K562 (cell line): ENCODE results near the gene CROCC2.

Experiments
- FOXM1 ChIP-seq, 2 experiments: fragments of 450-650 bp in 1 of 2; sonication (generic) in 1 of 2; formaldehyde crosslinking in 1 of 2; IDR thresholded peaks; 2 replicates each; pipeline versions ENCODE4 v1.6.1 to v1.9.0; 2017 to 2022; ENCODE audit warnings: low read depth in 2 of 2, mild to moderate bottlenecking in 2 of 2, missing genetic modification reagents in 1 of 2, moderate library complexity in 1 of 2
- HCFC1 ChIP-seq: IDR thresholded peaks from 2 replicates; pipeline ENCODE4 v1.6.1; 2012; ENCODE audit warnings: low read depth, low read length, improper control_type of control experiment
- HDAC2 ChIP-seq: fragments of 450-650 bp; IDR thresholded peaks from 2 replicates; pipeline ENCODE4 v1.6.1; 2016; ENCODE audit warnings: mild to moderate bottlenecking
- JUND ChIP-seq, 2 experiments: IDR thresholded peaks; 2 replicates in 1 of 2; 3 replicates in 1 of 2; pipeline ENCODE4 v1.6.1; 2011; ENCODE audit warnings: borderline replicate concordance in 2 of 2, low read depth in 2 of 2, low read length in 2 of 2, improper control_type of control experiment in 1 of 2, missing biosample characterization in 1 of 2, missing genetic modification characterization in 1 of 2, missing genetic modification reagents in 1 of 2
- KDM2B ChIP-seq: fragments of 250-450 bp; sonication (Bioruptor Pico); IDR thresholded peaks from 2 replicates; pipeline ENCODE4 v1.8.0; 2021; ENCODE audit warnings: mild to moderate bottlenecking, moderate library complexity
- MAFF ChIP-seq: IDR thresholded peaks from 2 replicates; pipeline ENCODE4 v1.6.1; 2012; ENCODE audit warnings: low read length, improper control_type of control experiment
- MAFK ChIP-seq: IDR thresholded peaks from 2 replicates; pipeline ENCODE4 v1.6.1; 2011; ENCODE audit warnings: low read length, improper control_type of control experiment
- POLR2AphosphoS5 ChIP-seq: IDR thresholded peaks from 2 replicates; pipeline ENCODE4 v1.6.1; 2011; ENCODE audit warnings: mild to moderate bottlenecking, low read depth, low read length, moderate library complexity; ENCODE audit not compliant: control insufficient read depth, insufficient read depth
- POLR2G ChIP-seq: fragments of 200-400 bp; formaldehyde crosslinking; IDR thresholded peaks from 2 replicates; pipeline ENCODE4 v1.6.1; 2017; ENCODE audit warnings: low read depth, mild to moderate bottlenecking, antibody characterized with exemption, low read length, moderate library complexity
- REST ChIP-seq, 2 experiments: fragments of 450-650 bp; formaldehyde crosslinking in 1 of 2; IDR thresholded peaks; 2 replicates each; pipeline versions ENCODE4 v1.4.0 to v1.6.1; 2014 to 2020; ENCODE audit warnings: mild to moderate bottlenecking in 2 of 2, borderline replicate concordance in 1 of 2, low read depth in 1 of 2
- ZBTB17 ChIP-seq: fragments of 450-650 bp; formaldehyde crosslinking; IDR thresholded peaks from 2 replicates; pipeline ENCODE4 v1.4.0; 2020; ENCODE audit warnings: mild to moderate bottlenecking
- TF ChIP-seq, protein P1 (sequence below): fragments of 250-450 bp; sonication (Bioruptor Pico); IDR thresholded peaks from 2 replicates; pipeline ENCODE4 v1.9.0; 2021; ENCODE audit warnings: mild to moderate bottlenecking, inconsistent platforms
- TF ChIP-seq, protein P2 (sequence below): sonication (generic); formaldehyde crosslinking; IDR thresholded peaks from 2 replicates; pipeline ENCODE4 v1.8.1; 2023; ENCODE audit warnings: missing genetic modification reagents, mild to moderate bottlenecking, borderline replicate concordance

DNA sequence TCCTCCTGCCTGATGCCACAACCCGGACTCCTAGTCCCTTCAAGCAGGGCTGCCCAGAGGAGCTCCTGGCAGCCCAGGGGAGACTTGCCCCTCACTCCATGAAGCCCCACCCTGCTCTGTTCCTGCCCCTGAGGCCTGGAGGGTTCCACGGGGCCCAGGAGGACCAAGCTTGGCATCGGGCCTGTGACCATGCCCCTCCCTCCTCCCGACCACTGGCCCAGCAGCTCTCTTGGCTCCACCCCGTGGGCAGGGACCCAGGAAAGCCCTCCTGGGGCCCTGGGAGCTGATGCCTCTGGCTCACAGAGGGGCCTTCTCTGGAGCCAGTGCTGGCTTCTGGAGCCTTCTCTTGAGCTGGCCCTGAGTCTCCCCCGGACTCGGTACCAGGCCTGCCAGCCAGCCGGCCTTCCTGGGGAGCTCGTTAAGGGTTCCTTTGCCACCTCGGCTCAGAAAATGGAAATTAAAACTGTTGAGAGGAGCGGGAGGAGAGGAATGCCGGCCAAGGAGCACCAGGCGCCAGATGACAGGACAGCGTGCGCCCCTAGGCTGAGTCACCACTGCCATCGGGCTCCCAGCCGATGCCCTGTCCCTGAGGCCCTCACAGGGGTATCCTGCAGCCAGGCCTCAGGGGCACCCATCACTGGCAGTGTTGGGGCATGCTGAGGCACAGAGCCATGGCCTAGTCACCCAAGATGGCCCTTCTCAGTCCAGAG is 51.7 kb downstream of the CROCC2 start:
- TF ChIP-seq, protein P1, sequence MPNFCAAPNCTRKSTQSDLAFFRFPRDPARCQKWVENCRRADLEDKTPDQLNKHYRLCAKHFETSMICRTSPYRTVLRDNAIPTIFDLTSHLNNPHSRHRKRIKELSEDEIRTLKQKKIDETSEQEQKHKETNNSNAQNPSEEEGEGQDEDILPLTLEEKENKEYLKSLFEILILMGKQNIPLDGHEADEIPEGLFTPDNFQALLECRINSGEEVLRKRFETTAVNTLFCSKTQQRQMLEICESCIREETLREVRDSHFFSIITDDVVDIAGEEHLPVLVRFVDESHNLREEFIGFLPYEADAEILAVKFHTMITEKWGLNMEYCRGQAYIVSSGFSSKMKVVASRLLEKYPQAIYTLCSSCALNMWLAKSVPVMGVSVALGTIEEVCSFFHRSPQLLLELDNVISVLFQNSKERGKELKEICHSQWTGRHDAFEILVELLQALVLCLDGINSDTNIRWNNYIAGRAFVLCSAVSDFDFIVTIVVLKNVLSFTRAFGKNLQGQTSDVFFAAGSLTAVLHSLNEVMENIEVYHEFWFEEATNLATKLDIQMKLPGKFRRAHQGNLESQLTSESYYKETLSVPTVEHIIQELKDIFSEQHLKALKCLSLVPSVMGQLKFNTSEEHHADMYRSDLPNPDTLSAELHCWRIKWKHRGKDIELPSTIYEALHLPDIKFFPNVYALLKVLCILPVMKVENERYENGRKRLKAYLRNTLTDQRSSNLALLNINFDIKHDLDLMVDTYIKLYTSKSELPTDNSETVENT (CRISPR knock-in tag), result no peak
- TF ChIP-seq MAFK (no peak), ZBTB17 (CRISPR knock-in tag) (no peak), JUND (IDR thresholded peaks at IDR 0.05; ENCODE audit: borderline replicate concordance, low read depth, low read length) (no peak), JUND (tag; IDR thresholded peaks at IDR 0.05; ENCODE audit: borderline replicate concordance, low read depth, low read length) (no peak), REST (IDR thresholded peaks at IDR 0.05; ENCODE audit: borderline replicate concordance) (no peak), REST (CRISPR knock-in tag; IDR thresholded peaks at IDR 0.05; ENCODE audit: low read depth) (no peak), HCFC1 (no peak), POLR2AphosphoS5 (no peak), POLR2G (no peak), HDAC2 (no peak), KDM2B (CRISPR knock-in tag) (no peak), MAFF (no peak), FOXM1 (IDR thresholded peaks at IDR 0.05; ENCODE audit: low read depth) (no peak), FOXM1 (CRISPR knock-in tag; IDR thresholded peaks at IDR 0.05; ENCODE audit: low read depth) (no peak)
- TF ChIP-seq, protein P2, sequence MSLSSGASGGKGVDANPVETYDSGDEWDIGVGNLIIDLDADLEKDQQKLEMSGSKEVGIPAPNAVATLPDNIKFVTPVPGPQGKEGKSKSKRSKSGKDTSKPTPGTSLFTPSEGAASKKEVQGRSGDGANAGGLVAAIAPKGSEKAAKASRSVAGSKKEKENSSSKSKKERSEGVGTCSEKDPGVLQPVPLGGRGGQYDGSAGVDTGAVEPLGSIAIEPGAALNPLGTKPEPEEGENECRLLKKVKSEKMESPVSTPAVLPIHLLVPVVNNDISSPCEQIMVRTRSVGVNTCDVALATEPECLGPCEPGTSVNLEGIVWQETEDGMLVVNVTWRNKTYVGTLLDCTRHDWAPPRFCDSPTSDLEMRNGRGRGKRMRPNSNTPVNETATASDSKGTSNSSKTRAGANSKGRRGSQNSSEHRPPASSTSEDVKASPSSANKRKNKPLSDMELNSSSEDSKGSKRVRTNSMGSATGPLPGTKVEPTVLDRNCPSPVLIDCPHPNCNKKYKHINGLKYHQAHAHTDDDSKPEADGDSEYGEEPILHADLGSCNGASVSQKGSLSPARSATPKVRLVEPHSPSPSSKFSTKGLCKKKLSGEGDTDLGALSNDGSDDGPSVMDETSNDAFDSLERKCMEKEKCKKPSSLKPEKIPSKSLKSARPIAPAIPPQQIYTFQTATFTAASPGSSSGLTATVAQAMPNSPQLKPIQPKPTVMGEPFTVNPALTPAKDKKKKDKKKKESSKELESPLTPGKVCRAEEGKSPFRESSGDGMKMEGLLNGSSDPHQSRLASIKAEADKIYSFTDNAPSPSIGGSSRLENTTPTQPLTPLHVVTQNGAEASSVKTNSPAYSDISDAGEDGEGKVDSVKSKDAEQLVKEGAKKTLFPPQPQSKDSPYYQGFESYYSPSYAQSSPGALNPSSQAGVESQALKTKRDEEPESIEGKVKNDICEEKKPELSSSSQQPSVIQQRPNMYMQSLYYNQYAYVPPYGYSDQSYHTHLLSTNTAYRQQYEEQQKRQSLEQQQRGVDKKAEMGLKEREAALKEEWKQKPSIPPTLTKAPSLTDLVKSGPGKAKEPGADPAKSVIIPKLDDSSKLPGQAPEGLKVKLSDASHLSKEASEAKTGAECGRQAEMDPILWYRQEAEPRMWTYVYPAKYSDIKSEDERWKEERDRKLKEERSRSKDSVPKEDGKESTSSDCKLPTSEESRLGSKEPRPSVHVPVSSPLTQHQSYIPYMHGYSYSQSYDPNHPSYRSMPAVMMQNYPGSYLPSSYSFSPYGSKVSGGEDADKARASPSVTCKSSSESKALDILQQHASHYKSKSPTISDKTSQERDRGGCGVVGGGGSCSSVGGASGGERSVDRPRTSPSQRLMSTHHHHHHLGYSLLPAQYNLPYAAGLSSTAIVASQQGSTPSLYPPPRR (CRISPR knock-in tag), result no peak
